Prostate gland (tissue), 2 donors: ENCODE results near the gene ITGA7. TPM values are rescaled to one million over a fixed set of nuclear protein-coding genes. Genes with fewer than 3 reads are reported as not detected.

Experiments
- DNase-seq: peaks from one replicate; pipeline ENCODE4 v3.0.0-alpha.2; 2019; ENCODE audit warnings: low spot score
- H3K27ac ChIP-seq, 2 donors: fragments of 200-600 bp; sonication (generic); 2 replicates each; pipeline ENCODE4 v1.5.1; 2017 to 2019
- H3K27me3 ChIP-seq: fragments of 200-600 bp; sonication (generic); replicated peaks from 2 replicates; pipeline ENCODE4 v1.5.1; 2019; ENCODE audit not compliant: insufficient read depth
- H3K36me3 ChIP-seq, 2 donors: fragments of 200-600 bp; sonication (generic); 1 replicate in 1 of 2; 2 replicates in 1 of 2; pipeline versions ENCODE4 v1.5.1 to v1.8.1; 2017 to 2019
- H3K4me1 ChIP-seq: fragments of 200-600 bp; sonication (generic); replicated peaks from 2 replicates; pipeline ENCODE4 v1.5.1; 2019
- H3K4me3 ChIP-seq, 2 donors: fragments of 200-600 bp; sonication (generic); 2 replicates each; pipeline ENCODE4 v1.5.1; 2017 to 2019
- H3K9me3 ChIP-seq: fragments of 200-600 bp; sonication (generic); 2 replicates; pipeline ENCODE4 v1.5.1; 2017
- POLR2A ChIP-seq: fragments of 450-650 bp; IDR thresholded peaks from one replicate; pipeline ENCODE4 v1.6.1; 2016; ENCODE audit warnings: antibody characterized with exemption, mild to moderate bottlenecking
- POLR2AphosphoS5 ChIP-seq: sonication (generic); formaldehyde crosslinking; IDR thresholded peaks from one replicate; pipeline ENCODE4 v1.6.1; 2017; ENCODE audit warnings: antibody characterized with exemption
- whole genome bisulfite sequencing: methylation state at CpG from one replicate; pipeline ENCODE4 v1.1.5; 2018; 5-methylcytosine and 5-hydroxymethylcytosine counted together
- intact Hi-C: fragments of 100-400 bp; cut with DNase I; formaldehyde crosslinking; loops from one replicate; pipeline ENCODE4 v1.14.2; 2022
- total RNA-seq, 2 donors: library from RNA; depleted of rRNA; stranded (reverse); fragments of >200 nt; gene quantifications; one replicate each; pipeline ENCODE4 v1.1.0, GENCODE V29; 2016
- TF ChIP-seq, protein P1 (sequence below), 4 experiments: fragments of 200-600 bp in 2 of 4; fragments of 450-650 bp in 2 of 4; sonication (generic) in 2 of 4; IDR thresholded peaks; 1 replicate in 3 of 4; 2 replicates in 1 of 4; pipeline ENCODE4 v1.5.1; 2016 to 2019; ENCODE audit warnings: antibody characterized with exemption in 4 of 4, mild to moderate bottlenecking in 2 of 4, moderate library complexity in 2 of 4

The ITGA7 gene
- total RNA-seq, 2 donors from 2014 or later, result 17.4 to 37.0 TPM

DNA sequence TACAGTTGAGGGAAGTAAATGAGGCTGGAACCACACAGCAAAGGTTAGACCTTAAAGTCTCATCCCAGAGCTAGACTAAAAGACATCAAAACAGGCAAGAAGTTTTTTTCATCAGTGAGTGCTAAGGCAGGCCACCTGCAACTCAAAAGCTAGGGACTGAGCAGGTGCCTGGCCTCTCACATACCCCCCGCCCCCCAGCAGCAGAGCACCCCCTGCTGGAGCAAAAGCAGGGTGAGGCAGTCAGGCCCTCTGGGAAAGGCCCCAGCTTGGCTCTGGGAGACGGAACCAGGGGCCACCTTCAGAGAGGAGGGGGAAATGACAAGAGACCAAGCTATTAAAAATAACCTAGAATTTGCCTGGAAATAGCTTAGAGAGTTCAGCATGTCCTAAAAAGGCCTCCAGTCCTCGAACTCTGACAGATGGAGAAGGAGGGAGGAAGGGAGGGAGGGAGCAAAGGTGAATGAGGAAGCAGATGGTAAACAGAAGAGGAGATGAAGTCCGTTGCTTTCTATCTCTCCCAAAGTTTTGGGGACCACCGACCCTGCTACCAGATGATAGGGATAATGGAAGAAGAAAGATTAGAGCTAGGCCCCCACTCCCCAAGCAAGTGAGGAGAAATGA lies 1.8 kb downstream of the ITGA7 start:
- Histone ChIP-seq H3K4me1 (no peaks in the 10 kb centered on the region), H3K27ac (peak overlapping the region; percentile 62 to 65), H3K4me3 (peak overlapping the region; percentile 4 to 39), H3K9me3 (no peaks in the 10 kb centered on the region), H3K27me3 (no peaks in the 10 kb centered on the region), H3K36me3 (no peaks in the 10 kb centered on the region)
- WGBS, result 49% methylated on average over 5 of the region's 5 CpGs
- no peak for DNase-seq
- no peak for TF ChIP-seq POLR2A
- no peak for TF ChIP-seq POLR2AphosphoS5
- TF ChIP-seq, protein P1, sequence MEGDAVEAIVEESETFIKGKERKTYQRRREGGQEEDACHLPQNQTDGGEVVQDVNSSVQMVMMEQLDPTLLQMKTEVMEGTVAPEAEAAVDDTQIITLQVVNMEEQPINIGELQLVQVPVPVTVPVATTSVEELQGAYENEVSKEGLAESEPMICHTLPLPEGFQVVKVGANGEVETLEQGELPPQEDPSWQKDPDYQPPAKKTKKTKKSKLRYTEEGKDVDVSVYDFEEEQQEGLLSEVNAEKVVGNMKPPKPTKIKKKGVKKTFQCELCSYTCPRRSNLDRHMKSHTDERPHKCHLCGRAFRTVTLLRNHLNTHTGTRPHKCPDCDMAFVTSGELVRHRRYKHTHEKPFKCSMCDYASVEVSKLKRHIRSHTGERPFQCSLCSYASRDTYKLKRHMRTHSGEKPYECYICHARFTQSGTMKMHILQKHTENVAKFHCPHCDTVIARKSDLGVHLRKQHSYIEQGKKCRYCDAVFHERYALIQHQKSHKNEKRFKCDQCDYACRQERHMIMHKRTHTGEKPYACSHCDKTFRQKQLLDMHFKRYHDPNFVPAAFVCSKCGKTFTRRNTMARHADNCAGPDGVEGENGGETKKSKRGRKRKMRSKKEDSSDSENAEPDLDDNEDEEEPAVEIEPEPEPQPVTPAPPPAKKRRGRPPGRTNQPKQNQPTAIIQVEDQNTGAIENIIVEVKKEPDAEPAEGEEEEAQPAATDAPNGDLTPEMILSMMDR (IDR thresholded peaks at IDR 0.05), result peak in 2 of 4 experiments; percentile 11 to 26
- intact Hi-C loops, result no loop called here

DNA sequence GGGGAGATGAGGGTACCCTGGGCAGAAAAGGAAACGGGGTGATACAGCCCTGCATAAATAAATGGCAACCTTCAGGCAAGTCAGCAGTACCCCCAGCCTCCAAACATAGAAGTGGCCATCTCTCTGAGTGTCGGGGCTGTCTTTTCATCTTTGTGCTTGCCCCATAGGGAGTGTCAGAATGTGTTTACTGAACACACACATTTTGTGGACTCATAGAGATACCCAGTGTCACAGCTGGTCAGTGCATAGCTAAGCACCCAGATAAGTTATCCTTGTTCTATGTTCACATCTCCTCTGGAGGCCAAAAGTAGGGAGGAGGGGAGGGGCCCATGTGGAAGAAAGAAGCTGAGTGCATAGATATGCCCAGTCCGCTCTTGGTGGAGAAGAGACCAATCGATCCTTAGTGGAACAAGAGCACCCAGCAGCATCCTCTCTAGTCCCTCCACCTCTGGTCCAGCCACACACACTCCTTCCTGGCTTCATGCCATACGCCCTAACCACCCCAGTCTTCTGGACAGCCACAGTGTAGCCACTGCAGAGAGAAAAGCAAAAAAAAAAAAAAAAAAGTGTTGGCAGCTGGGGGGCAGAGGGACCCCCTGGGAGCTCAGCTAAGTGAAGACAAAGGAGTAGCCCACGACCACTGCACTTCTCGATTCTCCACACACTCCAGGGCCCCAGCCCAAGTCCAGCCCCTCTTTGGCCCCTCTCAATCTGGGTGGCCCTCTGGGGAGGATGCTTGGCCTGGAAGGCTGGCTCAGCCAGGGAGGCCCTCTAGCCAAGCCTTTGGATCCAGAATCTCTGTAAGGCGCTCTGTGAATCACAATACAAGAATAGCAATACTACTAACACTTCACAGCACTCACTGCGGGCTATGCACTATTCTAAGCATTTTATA lies 2.6 kb downstream of the ITGA7 start:
- H3K9me3 ChIP-seq, result no peaks in the 10 kb centered on the region
- TF ChIP-seq, protein P1 (IDR thresholded peaks at IDR 0.05), result no peak
- TF ChIP-seq POLR2A, result no peak
- TF ChIP-seq POLR2AphosphoS5, result no peak
- no peaks in the 10 kb centered on the region for H3K36me3 ChIP-seq
- DNase-seq, result no peak
- H3K4me1 ChIP-seq, result no peaks in the 10 kb centered on the region
- no peaks in the 10 kb centered on the region for H3K27me3 ChIP-seq
- intact Hi-C loops, result no loop called here
- H3K4me3 ChIP-seq, result no peak overlapping the region
- 69% methylated on average over 9 of the region's 9 CpGs for WGBS
- peak overlapping the region; percentile 30 to 62 for H3K27ac ChIP-seq

DNA sequence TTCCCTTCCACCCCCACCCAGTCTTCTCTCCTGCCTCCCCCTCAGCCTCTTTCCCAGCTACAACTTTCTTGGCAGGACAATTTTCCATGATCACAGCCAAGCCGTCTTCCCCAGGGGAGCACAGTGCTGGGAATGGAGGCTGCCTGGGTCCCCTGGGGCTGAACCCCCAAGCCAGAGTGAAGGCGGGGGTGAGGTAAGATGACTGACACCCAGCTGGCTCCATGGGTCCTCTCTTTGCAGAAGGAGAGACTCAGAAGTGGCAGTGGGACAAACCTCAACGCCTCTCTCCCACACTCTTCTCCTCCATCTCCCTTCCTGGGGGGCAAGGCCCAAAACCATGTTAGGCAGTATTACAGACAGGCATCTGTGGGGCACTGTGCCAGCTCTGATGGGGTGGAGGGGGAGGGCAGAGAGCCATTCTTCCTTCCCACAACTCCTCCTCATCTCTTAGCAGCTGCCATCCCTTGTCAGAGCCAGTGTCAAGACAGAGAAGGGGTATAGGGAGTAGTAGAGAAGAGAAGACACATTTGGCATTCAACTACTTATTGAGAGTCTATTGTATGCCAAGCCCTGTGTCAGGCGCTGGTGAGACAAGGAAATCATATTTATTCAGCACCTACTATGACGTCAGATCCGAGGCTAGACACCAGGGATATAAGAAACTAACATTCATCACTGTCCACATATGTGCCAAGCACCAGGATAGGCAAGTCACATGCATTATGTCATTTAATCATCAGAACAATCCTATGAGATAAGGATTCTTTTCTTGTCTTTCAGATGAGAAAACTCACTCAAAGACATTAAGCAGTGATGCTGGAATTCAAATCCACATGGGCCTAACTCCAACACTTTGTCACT lies 3.6 kb downstream of the ITGA7 start:
- H3K4me1 ChIP-seq, result no peaks in the 10 kb centered on the region
- H3K27ac ChIP-seq, result peak overlapping the region; percentile 30 to 34
- no peak for DNase-seq

DNA sequence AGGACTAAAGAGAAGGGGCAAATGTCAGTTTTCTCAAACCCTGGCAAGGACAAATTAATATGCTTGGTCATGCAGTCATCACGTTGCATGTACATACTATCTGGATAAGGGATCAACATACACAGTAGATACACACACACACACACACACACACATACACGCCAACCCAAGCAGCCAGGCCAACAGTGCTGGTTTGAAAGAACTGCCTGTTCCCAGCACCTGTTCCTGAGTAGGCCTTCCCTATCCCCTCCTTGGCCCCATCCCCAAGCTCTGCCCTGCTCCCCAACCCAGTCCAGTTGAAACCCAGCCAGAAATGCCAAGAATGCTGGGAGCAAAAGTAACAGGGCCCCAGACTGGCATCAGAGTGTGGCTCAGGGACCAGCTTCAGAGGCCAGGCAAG lies 4.4 kb downstream of the ITGA7 start:
- no peak for TF ChIP-seq POLR2AphosphoS5
- TF ChIP-seq, protein P1 (IDR thresholded peaks at IDR 0.05), result no peak
- no peak for TF ChIP-seq POLR2A
- intact Hi-C loops, result no loop called here

More for the DNA sequence above, 3.6 kb downstream of the ITGA7 start:
- TF ChIP-seq, protein P1 (IDR thresholded peaks at IDR 0.05), result no peak
- TF ChIP-seq POLR2AphosphoS5, result no peak
- no peak for TF ChIP-seq POLR2A
- H3K9me3 ChIP-seq, result no peaks in the 10 kb centered on the region
- WGBS, result 62% methylated on average over 6 of the region's 6 CpGs
- no peak overlapping the region for H3K4me3 ChIP-seq
- no peaks in the 10 kb centered on the region for H3K36me3 ChIP-seq
- no peaks in the 10 kb centered on the region for H3K27me3 ChIP-seq
- intact Hi-C loops, result no loop called here

More for the DNA sequence above, 4.4 kb downstream of the ITGA7 start:
- H3K36me3 ChIP-seq, result no peaks in the 10 kb centered on the region
- DNase-seq, result no peak
- no peak overlapping the region for H3K4me3 ChIP-seq
- H3K9me3 ChIP-seq, result no peaks in the 10 kb centered on the region
- peak overlapping the region; percentile 30 to 34 for H3K27ac ChIP-seq
- no peaks in the 10 kb centered on the region for H3K27me3 ChIP-seq
- H3K4me1 ChIP-seq, result no peaks in the 10 kb centered on the region
- WGBS, result 38% methylated on average over 2 of the region's 2 CpGs
